H7 (cell line): ENCODE measurements around the gene SAMD10. TPM values are rescaled to one million over a fixed set of nuclear protein-coding genes. Genes with fewer than 3 reads are reported as not detected.
"Not testable (repeated sequence)": the region's sequence is repeated elsewhere in the genome, so short reads cannot be mapped to it uniquely, and the experiment has no call there.

Experiments
- DNase-seq: peaks from one replicate; pipeline ENCODE4 v3.0.0; 2012
- H3K27me3 ChIP-seq: 2 replicates; pipeline ENCODE4 v1.6.0; 2011; ENCODE audit warnings: mild to moderate bottlenecking, low read length; ENCODE audit not compliant: control insufficient read depth, insufficient read depth
- H3K36me3 ChIP-seq: replicated peaks from 2 replicates; pipeline ENCODE4 v1.5.1; 2011; ENCODE audit warnings: low read length; ENCODE audit not compliant: control insufficient read depth, insufficient read depth
- H3K4me3 ChIP-seq: 2 replicates; pipeline ENCODE4 v1.5.1; 2011; ENCODE audit warnings: low read depth, mild to moderate bottlenecking, control low read depth, low read length, moderate library complexity; ENCODE audit not compliant: insufficient read depth
- total RNA-seq: library from RNA; depleted of rRNA; stranded (reverse); fragments of >200 nt; shearing (Covaris generic); gene quantifications from 2 replicates; pipeline ENCODE4 v1.2.3, GENCODE V29; 2014

Gene SAMD10
- total RNA-seq, 1 experiment from 2014 or later, result 3.8 TPM

DNA sequence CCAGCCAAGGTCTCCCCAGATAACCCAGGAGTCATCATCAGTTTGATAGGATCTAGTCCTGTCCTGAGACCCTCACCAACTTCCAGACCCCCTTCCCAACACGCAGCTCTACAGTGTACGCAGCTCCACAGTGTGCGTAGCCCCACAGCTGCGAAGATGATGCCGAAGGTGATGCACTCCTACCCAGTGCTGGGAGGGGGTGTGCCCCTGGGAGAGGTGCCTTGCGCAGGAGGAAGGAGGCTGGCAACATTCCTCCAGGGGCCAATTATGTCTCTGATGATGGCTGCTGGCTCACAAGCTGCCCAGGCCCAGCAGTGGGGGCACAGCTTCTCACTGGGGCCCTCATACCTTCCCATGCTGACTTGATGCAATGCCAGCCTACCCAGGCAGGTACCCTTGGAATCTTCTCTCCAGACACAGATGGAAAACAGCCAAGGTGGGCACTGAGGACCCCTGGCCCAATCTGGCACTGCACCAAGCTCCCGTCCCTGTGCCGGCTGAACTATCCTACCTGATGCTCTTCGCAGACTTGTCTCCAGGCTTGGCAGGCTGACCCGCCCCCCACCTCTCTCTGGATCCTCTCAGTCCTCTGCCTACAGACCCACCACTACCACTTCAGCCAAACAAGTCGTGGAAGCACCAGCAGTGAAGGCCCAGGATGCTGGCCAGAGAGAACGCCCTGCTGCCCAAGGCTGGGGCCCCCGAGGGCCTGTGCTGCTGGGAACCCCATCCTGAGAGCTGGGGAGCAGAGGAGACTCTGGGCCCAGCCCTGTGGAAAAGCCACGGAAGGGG lies 11.1 kb downstream of the SAMD10 start:
- peak overlapping the region; percentile 59; the same call in 1 of the 2 replicates for H3K4me3 ChIP-seq
- H3K27me3 ChIP-seq, result peaks cover 5% of the 10 kb centered on the region
- peaks cover 21% of the 10 kb centered on the region for H3K36me3 ChIP-seq
- no peak for DNase-seq

DNA sequence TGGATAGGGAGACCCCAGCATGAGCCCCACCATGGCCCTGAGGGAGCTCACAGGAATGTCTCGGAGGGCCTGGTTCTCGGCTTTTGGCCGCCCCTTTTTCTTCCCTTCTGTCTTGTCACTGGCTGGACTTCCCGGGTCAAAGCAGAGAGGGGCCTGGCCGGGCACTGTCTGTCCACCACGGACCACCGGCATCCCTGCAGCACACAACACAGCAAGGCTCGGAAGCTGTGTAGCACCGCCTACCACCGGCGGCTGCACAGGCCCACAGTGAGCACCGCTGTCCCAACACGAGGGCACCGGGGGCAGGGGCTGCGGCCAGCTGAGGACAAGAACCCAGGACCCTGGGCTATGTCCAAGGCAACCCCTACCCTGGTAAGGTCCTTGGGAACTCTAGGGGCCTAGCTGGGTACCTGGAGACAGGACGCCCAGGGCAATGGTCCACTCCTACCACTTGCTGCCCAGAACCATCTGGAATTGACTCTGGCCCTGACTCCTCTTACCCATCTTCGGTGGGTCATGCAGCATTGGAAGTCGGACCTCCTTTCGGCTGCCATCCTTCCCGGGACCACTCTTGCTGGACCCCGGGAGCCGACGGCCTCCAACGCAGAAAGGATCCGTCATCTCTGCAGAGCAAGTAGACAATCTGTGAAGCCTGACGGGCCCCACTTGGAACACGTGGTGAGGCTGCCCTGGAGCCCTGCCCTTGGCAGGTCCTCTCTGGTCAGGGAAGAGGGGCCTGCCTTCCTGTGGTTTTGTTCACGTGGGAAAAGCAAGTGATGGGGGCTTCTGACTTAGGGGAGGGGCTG lies 11.9 kb downstream of the SAMD10 start:
- Histone ChIP-seq H3K27me3 (peaks cover 3% of the 10 kb centered on the region), H3K4me3 (no peak overlapping the region), H3K36me3 (peaks cover 25% of the 10 kb centered on the region)
- no peak for DNase-seq

DNA sequence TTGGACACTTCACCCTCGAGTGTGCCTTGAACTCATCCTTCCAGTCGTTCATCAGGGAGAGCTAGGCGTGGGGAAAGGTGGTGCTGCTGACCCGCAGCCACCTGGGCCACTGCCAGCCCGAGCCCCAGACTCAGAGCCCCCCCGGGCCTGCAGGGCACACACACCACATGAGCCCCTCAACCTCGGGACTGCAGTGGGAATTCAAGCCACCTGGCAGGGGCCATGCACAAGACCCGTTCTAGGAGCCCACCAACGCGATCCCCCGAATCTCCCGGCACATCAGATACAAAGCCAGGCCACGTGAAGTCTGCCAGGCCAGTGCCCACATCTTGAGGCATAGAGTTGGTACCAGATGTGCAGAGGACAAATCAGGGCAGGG lies 12.5 kb downstream of the SAMD10 start:
- Histone ChIP-seq H3K4me3 (no peak overlapping the region), H3K27me3 (peaks cover 3% of the 10 kb centered on the region), H3K36me3 (peaks cover 27% of the 10 kb centered on the region)
- no peak for DNase-seq

- no peak for DNase-seq
- Histone ChIP-seq H3K36me3 (peaks cover 28% of the 10 kb centered on the region), H3K4me3 (no peak overlapping the region), H3K27me3 (peaks cover 3% of the 10 kb centered on the region)
Measured at GRCh38 chr20:63966172-63966943, 13.1 kb downstream of the SAMD10 start.

- no peaks in the 10 kb centered on the region for H3K27me3 ChIP-seq
- peaks cover 28% of the 10 kb centered on the region for H3K36me3 ChIP-seq
- no peak overlapping the region for H3K4me3 ChIP-seq
- no peak for DNase-seq
Measured at GRCh38 chr20:63964412-63964811, 15.0 kb downstream of the SAMD10 start.

DNA sequence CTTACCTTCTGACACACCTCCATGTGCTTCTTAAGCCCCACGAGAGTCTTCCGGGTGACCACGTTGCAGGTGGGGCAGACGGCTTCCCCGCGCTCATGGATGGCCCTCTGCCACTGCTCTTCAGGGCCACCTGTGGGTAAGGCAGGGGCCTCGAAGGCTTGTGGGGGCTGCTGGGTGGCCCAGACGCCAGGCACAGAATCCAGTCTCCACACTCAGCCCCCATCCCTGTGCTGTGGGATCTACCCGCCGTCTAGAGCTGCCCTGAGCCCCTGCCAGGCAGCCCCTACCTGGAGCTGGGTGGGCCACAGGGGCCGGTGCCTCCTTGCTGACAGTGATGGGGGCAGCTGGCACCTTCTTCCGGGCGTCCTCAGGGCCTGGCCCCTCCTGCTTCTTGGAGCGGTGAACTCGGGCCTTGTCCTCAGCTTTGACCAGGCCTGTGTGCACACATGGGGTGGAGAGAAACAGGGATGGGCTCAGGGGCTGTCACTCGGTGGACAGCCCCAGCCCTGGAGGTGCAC lies 15.6 kb downstream of the SAMD10 start:
- no peak for DNase-seq
- Histone ChIP-seq H3K36me3 (peaks cover 28% of the 10 kb centered on the region), H3K27me3 (no peaks in the 10 kb centered on the region), H3K4me3 (no peak overlapping the region)

DNA sequence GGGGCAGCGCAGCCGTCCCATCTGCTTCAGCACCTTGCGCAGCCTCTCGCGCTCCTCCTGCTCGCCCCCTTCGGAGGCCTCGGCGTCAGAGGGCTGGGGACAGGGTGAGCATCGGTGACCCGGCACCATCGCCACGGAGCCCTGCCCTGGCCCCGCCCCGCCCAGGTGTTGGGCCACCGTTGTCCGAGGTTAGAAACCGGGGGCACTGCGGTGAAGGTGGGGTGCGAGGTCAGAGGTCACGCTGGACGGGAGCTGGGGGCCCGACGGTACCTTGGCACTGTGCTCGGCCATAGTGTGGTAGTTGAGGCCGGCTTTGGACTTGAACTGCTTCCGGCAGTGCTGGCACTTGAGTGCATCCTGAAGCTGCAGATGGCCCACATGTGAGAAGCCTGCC lies 16.1 kb downstream of the SAMD10 start:
- no peak for DNase-seq
- Histone ChIP-seq H3K4me3 (no peak overlapping the region), H3K36me3 (peaks cover 28% of the 10 kb centered on the region), H3K27me3 (no peaks in the 10 kb centered on the region)

GRCh38 chr20:63962426-63963347 lies 16.8 kb downstream of the SAMD10 start:
- Histone ChIP-seq H3K4me3 (no peak overlapping the region), H3K36me3 (peaks cover 28% of the 10 kb centered on the region), H3K27me3 (no peaks in the 10 kb centered on the region)
- no peak for DNase-seq

- DNase-seq, result no peak
- Histone ChIP-seq H3K4me3 (no peak overlapping the region), H3K36me3 (peaks cover 22% of the 10 kb centered on the region), H3K27me3 (no peaks in the 10 kb centered on the region)
Measured at GRCh38 chr20:63961664-63962425, 17.6 kb downstream of the SAMD10 start.

DNA sequence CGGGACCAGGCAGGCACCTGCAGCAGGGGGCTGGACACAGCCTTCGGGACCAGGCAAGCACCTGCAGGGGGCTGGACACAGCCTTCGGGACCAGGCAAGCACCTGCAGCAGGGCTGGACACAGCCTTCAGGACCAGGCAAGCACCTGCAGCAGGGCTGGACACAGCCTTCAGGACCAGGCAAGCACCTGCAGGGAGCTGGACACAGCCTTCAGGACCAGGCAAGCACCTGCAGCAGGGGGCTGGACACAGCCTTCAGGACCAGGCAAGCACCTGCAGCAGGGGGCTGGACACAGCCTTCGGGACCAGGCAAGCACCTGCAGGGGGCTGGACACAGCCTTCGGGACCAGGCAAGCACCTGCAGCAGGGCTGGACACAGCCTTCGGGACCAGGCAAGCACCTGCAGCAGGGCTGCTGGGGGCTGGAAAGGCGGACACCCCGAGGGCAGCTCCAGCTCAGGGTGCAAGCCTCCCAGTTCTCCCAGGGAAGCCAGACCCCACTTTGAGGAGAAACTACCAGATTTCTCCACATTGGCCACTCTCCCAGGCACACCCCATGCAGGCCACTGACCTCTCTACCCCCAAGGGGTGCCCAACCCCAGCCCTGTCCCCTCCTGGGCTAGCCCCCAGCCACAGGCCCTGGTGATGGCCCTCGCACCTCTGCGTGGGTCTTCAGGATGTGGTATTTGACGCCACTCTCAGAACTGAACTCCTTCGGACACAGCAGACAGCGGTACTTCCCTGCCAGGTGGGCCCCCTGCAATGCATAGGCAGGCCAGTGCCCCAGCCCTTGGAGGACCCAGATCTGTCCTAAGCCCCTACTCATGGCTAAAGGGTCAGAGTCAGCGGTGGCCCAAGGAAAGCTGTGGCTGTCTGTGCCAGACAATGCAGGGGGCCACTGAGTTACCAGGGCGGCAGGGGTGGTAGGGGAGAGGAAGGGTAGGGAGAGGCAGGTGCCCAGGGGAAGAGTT lies 18.5 kb downstream of the SAMD10 start:
- not testable (repeated sequence) for DNase-seq, H3K4me3 ChIP-seq, H3K27me3 ChIP-seq
- H3K36me3 ChIP-seq, result peaks cover 15% of the 10 kb centered on the region

- Histone ChIP-seq H3K36me3 (peaks cover 15% of the 10 kb centered on the region), H3K4me3 (no peak overlapping the region), H3K27me3 (no peaks in the 10 kb centered on the region)
- DNase-seq, result no peak
Measured at GRCh38 chr20:63959699-63960075, 19.8 kb downstream of the SAMD10 start.

DNA sequence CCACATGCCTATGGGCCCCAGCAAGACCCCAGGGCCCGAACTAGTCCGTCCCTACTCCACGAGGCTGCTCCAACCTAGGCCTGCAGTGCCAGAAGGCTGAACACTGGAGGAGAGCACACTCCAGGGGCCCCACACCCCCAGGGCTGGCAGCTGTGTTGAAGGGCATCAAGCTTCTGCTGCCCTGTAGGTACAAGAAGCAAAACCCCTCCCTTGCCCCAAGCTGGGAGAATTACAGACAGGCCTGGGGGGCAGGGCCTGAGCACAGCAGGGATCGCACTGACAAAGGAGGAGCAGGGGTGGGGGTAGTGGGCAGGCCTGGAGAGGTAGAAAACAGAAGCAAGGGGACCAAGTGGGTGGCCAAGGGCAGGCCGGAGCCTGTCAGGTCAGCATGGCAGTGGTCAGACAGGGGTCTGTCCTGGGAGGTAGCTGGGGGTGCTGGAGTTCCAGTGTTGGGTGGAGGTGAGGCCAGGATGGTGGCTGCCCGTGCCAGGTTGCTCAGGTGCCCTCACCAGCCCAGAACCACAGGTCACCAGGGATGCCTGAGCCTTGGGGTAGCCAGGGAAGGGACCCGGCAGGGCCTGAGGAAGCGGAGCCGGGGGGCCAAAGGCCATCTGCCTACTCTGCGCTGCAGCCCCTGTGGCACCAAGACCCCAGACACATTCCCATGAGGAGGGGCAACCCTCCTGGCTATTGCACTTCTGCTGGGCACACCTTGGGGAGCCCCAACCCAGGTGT lies 20.3 kb downstream of the SAMD10 start:
- H3K4me3 ChIP-seq, result no peak overlapping the region
- H3K36me3 ChIP-seq, result peaks cover 13% of the 10 kb centered on the region
- H3K27me3 ChIP-seq, result no peaks in the 10 kb centered on the region
- no peak for DNase-seq
